ENCODE data around the gene SSBP2.
"Not testable (repeated sequence)": the region's sequence is repeated elsewhere in the genome, so short reads cannot be mapped to it uniquely, and the experiment has no call there.

SSBP2 gene

GRCh38 chr5:81646469-81646995 is 104.4 kb downstream of the SSBP2 start:
- DNase-seq, result no peak

GRCh38 chr5:81642210-81642609 is 108.7 kb downstream of the SSBP2 start:
- DNase-seq, result no peak

GRCh38 chr5:81639556-81639955 is 111.3 kb downstream of the SSBP2 start:
- no peak for DNase-seq

GRCh38 chr5:81638471-81638870 is 112.4 kb downstream of the SSBP2 start:
- no peak for DNase-seq

- no peak for DNase-seq
These were observed 117.0 kb downstream of the SSBP2 start for GRCh38 chr5:81633891-81634290.

- DNase-seq, result no peak
These were observed 117.4 kb downstream of the SSBP2 start for GRCh38 chr5:81633471-81633870.

- DNase-seq, result no peak
These were observed 118.2 kb downstream of the SSBP2 start for GRCh38 chr5:81632679-81633078.

- DNase-seq, result no peak
These were observed 119.3 kb downstream of the SSBP2 start for GRCh38 chr5:81631621-81632020.

- no peak for DNase-seq
These were observed 119.8 kb downstream of the SSBP2 start for GRCh38 chr5:81631124-81631523.

GRCh38 chr5:81630684-81631083 is 120.2 kb downstream of the SSBP2 start:
- DNase-seq, result no peak

GRCh38 chr5:81629986-81630385 is 120.9 kb downstream of the SSBP2 start:
- DNase-seq, result no peak

- DNase-seq, result not testable (repeated sequence)
These were observed 122.8 kb downstream of the SSBP2 start for GRCh38 chr5:81628061-81628460.

- DNase-seq, result no peak
These were observed 124.4 kb downstream of the SSBP2 start for GRCh38 chr5:81626524-81626923.

GRCh38 chr5:81609810-81610375 is 141.0 kb downstream of the SSBP2 start:
- DNase-seq, result no peak

GRCh38 chr5:81608976-81609375 is 141.9 kb downstream of the SSBP2 start:
- DNase-seq, result no peak

GRCh38 chr5:81607693-81608092 is 143.2 kb downstream of the SSBP2 start:
- no peak for DNase-seq

- no peak for DNase-seq
These were observed 144.7 kb downstream of the SSBP2 start for GRCh38 chr5:81606150-81606549.

GRCh38 chr5:81605299-81605698 is 145.6 kb downstream of the SSBP2 start:
- DNase-seq, result no peak

GRCh38 chr5:81604193-81604592 is 146.7 kb downstream of the SSBP2 start:
- DNase-seq, result no peak

GRCh38 chr5:81601919-81602318 is 149.0 kb downstream of the SSBP2 start:
- DNase-seq, result no peak

GRCh38 chr5:81592085-81592484 is 158.8 kb downstream of the SSBP2 start:
- DNase-seq, result not testable (repeated sequence)

- DNase-seq, result no peak
These were observed 160.2 kb downstream of the SSBP2 start for GRCh38 chr5:81590498-81591384.

- no peak for DNase-seq
These were observed 171.5 kb downstream of the SSBP2 start for GRCh38 chr5:81579262-81579924.

- DNase-seq, result no peak
These were observed 173.8 kb downstream of the SSBP2 start for GRCh38 chr5:81577091-81577490.

Data from NCI-H774 (cell line).